ENCODE results near the gene OPTC. TPM values are rescaled to one million over a fixed set of nuclear protein-coding genes. Genes with fewer than 3 reads are reported as not detected.
"Not testable (repeated sequence)": the region's sequence is repeated elsewhere in the genome, so short reads cannot be mapped to it uniquely, and the experiment has no call there.

OPTC gene
- total and polyA plus RNA-seq, 9 donors = 0.08 TPM; not detected in 8

GRCh38 chr1:203464743-203465142 lies 29.2 kb upstream of the OPTC start:
- 91 to 94% (median 93%) methylated on average over 3 of the region's 3 CpGs for WGBS, 3 donors
- peak overlapping the region; percentile 88 for H3K27ac ChIP-seq
- TF ChIP-seq POLR2A (IDR thresholded peaks at IDR 0.05) (no peak), EP300 (IDR thresholded peaks at IDR 0.05) (no peak), CTCF (IDR thresholded peaks at IDR 0.05) (no peak)
- H3K4me3 ChIP-seq = no peak overlapping the region
- peak in 2 of 5 donors; percentile 39 to 48 for DNase-seq
- H3K27me3 ChIP-seq = no peaks in the 10 kb centered on the region
- no peaks in the 10 kb centered on the region for H3K9me3 ChIP-seq
- H3K4me1 ChIP-seq (ENCODE audit: insufficient read depth) = peaks cover 44% of the 10 kb centered on the region
- H3K36me3 ChIP-seq = no peaks in the 10 kb centered on the region
- intact Hi-C loops (cut with DNase I) = no loop called here

GRCh38 chr1:203465146-203465798 lies 28.7 kb upstream of the OPTC start:
- TF ChIP-seq POLR2A (IDR thresholded peaks at IDR 0.05) (no peak), EP300 (IDR thresholded peaks at IDR 0.05) (no peak), CTCF (IDR thresholded peaks at IDR 0.05) (no peak)
- no peak overlapping the region for H3K4me3 ChIP-seq
- H3K27ac ChIP-seq = peak overlapping the region; percentile 88
- WGBS, 3 donors = 58 to 66% (median 58%) methylated on average over 11 of the region's 11 CpGs
- H3K4me1 ChIP-seq (ENCODE audit: insufficient read depth) = peaks cover 44% of the 10 kb centered on the region
- H3K9me3 ChIP-seq = no peaks in the 10 kb centered on the region
- no peaks in the 10 kb centered on the region for H3K36me3 ChIP-seq
- intact Hi-C loops (cut with DNase I) = no loop called here
- peak in 1 of 5 donors; percentile 64 for DNase-seq
- no peaks in the 10 kb centered on the region for H3K27me3 ChIP-seq

- intact Hi-C loops (cut with DNase I) = no loop called here
- DNase-seq = peak; percentile 80 to 89 (median 82)
- Histone ChIP-seq H3K4me1 (ENCODE audit: insufficient read depth) (peaks cover 44% of the 10 kb centered on the region), H3K4me3 (no peak overlapping the region), H3K27me3 (no peaks in the 10 kb centered on the region), H3K27ac (peak overlapping the region; percentile 88), H3K36me3 (no peaks in the 10 kb centered on the region), H3K9me3 (no peaks in the 10 kb centered on the region)
- 1 to 7% (median 3%) methylated on average over 7 of the region's 7 CpGs for WGBS, 3 donors
- TF ChIP-seq EP300 (IDR thresholded peaks at IDR 0.05) (no peak), POLR2A (IDR thresholded peaks at IDR 0.05) (no peak), CTCF (IDR thresholded peaks at IDR 0.05) (peak in 1 of 3 donors; percentile 14)
These were observed 28.0 kb upstream of the OPTC start for GRCh38 chr1:203465948-203466347.

- H3K27me3 ChIP-seq; H3K9me3 ChIP-seq; H3K4me3 ChIP-seq; H3K36me3 ChIP-seq; intact Hi-C loops (cut with DNase I): not testable (repeated sequence)
- Histone ChIP-seq H3K27ac (peak overlapping the region; percentile 88), H3K4me1 (ENCODE audit: insufficient read depth) (peaks cover 44% of the 10 kb centered on the region)
- WGBS, 3 donors = 66 to 71% (median 71%) methylated on average over 13 of the region's 13 CpGs
- DNase-seq = peak in 2 of 5 donors; percentile 40 to 43
These were observed 26.9 kb upstream of the OPTC start for GRCh38 chr1:203466906-203467549.

- WGBS, 3 donors = 6 to 12% (median 11%) methylated on average over 9 of the region's 9 CpGs
- intact Hi-C loops (cut with DNase I) = no loop called here
- H3K27me3 ChIP-seq = no peaks in the 10 kb centered on the region
- DNase-seq = peak; percentile 84 to 98 (median 94)
- peaks cover 47% of the 10 kb centered on the region for H3K4me1 ChIP-seq (ENCODE audit: insufficient read depth)
- H3K27ac ChIP-seq = peak overlapping the region; percentile 88
- TF ChIP-seq POLR2A (IDR thresholded peaks at IDR 0.05) = peak; percentile 34
- TF ChIP-seq EP300 (IDR thresholded peaks at IDR 0.05) = no peak
- H3K36me3 ChIP-seq = no peaks in the 10 kb centered on the region
- H3K4me3 ChIP-seq = no peak overlapping the region
- H3K9me3 ChIP-seq = no peaks in the 10 kb centered on the region
These were observed 26.4 kb upstream of the OPTC start for GRCh38 chr1:203467550-203467921.

All from ovary (tissue), 9 donors.